GM23338 (cell line): ENCODE results near the gene ANKRD2.
A peak's percentile ranks its signal among the peaks of the same experiment; 100 is the strongest.

Experiments used
- CREB1 ChIP-seq: fragments of 250-450 bp; sonication (Bioruptor Pico); IDR thresholded peaks from 2 replicates; pipeline ENCODE4 v1.5.0; 2020; ENCODE audit warnings: low read depth, mild to moderate bottlenecking, moderate library complexity
- CTCF ChIP-seq, 2 experiments: fragments of 200-600 bp in 1 of 2; sonication (generic) in 1 of 2; conservative IDR thresholded peaks; 2 replicates each; pipeline versions ENCODE4 v1.5.1 to v1.6.1; 2016 to 2017; ENCODE audit warnings: antibody characterized with exemption in 2 of 2, low read depth in 2 of 2, mild to moderate bottlenecking in 2 of 2, moderate library complexity in 1 of 2
- ETS1 ChIP-seq: IDR thresholded peaks from 2 replicates; pipeline ENCODE4 v1.6.1; 2016; ENCODE audit warnings: antibody characterized with exemption
- EZH2 ChIP-seq: fragments of 200-600 bp; sonication (generic); IDR thresholded peaks from one replicate; pipeline ENCODE4 v1.8.0; 2017; ENCODE audit warnings: antibody characterized with exemption, mild to moderate bottlenecking, low read depth; ENCODE audit not compliant: unreplicated experiment
- EZH2phosphoT487 ChIP-seq: fragments of 200-600 bp; sonication (generic); IDR thresholded peaks from one replicate; pipeline ENCODE4 v1.8.1; 2018; ENCODE audit warnings: antibody characterized with exemption; ENCODE audit not compliant: unreplicated experiment
- JUNB ChIP-seq: IDR thresholded peaks from one replicate; pipeline ENCODE4 v1.6.1; 2016; ENCODE audit warnings: antibody characterized with exemption; ENCODE audit not compliant: unreplicated experiment
- NANOG ChIP-seq: IDR thresholded peaks from 2 replicates; pipeline ENCODE4 v1.6.1; 2016; ENCODE audit warnings: antibody characterized with exemption, borderline replicate concordance
- POLR2AphosphoS5 ChIP-seq: IDR thresholded peaks from 2 replicates; pipeline ENCODE4 v1.6.1; 2016; ENCODE audit warnings: antibody characterized with exemption, low read depth
- STAT1 ChIP-seq: IDR thresholded peaks from one replicate; pipeline ENCODE4 v1.6.1; 2016; ENCODE audit warnings: antibody characterized with exemption; ENCODE audit not compliant: unreplicated experiment
- ZNF114 ChIP-seq: fragments of 250-450 bp; sonication (Bioruptor Pico); IDR thresholded peaks from 2 replicates; pipeline ENCODE4 v1.5.0; 2020; ENCODE audit warnings: mild to moderate bottlenecking, moderate library complexity
- ZNF331 ChIP-seq: fragments of 250-450 bp; sonication (Bioruptor Pico); IDR thresholded peaks from 2 replicates; pipeline ENCODE4 v1.5.0; 2020; ENCODE audit warnings: low read depth, mild to moderate bottlenecking, moderate library complexity
- TF ChIP-seq, protein P1 (sequence below): IDR thresholded peaks from one replicate; pipeline ENCODE4 v1.6.1; 2018; ENCODE audit warnings: antibody characterized with exemption; ENCODE audit not compliant: unreplicated experiment
- TF ChIP-seq, protein P2 (sequence below): fragments of 250-450 bp; sonication (Bioruptor Pico); IDR thresholded peaks from 2 replicates; pipeline ENCODE4 v1.5.0; 2020; ENCODE audit warnings: mild to moderate bottlenecking, moderate library complexity

- TF ChIP-seq CTCF (conservative IDR thresholded peaks at IDR 0.05; ENCODE audit: low read depth in 2 of 2), result peak; percentile 80 to 94
- no peak for TF ChIP-seq EZH2
- no peak for TF ChIP-seq EZH2phosphoT487
- TF ChIP-seq POLR2AphosphoS5, result no peak
- no peak for TF ChIP-seq CREB1
- TF ChIP-seq ETS1, result no peak
- TF ChIP-seq, protein P1, sequence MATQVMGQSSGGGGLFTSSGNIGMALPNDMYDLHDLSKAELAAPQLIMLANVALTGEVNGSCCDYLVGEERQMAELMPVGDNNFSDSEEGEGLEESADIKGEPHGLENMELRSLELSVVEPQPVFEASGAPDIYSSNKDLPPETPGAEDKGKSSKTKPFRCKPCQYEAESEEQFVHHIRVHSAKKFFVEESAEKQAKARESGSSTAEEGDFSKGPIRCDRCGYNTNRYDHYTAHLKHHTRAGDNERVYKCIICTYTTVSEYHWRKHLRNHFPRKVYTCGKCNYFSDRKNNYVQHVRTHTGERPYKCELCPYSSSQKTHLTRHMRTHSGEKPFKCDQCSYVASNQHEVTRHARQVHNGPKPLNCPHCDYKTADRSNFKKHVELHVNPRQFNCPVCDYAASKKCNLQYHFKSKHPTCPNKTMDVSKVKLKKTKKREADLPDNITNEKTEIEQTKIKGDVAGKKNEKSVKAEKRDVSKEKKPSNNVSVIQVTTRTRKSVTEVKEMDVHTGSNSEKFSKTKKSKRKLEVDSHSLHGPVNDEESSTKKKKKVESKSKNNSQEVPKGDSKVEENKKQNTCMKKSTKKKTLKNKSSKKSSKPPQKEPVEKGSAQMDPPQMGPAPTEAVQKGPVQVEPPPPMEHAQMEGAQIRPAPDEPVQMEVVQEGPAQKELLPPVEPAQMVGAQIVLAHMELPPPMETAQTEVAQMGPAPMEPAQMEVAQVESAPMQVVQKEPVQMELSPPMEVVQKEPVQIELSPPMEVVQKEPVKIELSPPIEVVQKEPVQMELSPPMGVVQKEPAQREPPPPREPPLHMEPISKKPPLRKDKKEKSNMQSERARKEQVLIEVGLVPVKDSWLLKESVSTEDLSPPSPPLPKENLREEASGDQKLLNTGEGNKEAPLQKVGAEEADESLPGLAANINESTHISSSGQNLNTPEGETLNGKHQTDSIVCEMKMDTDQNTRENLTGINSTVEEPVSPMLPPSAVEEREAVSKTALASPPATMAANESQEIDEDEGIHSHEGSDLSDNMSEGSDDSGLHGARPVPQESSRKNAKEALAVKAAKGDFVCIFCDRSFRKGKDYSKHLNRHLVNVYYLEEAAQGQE, result no peak
- TF ChIP-seq JUNB, result no peak
- TF ChIP-seq, protein P2, sequence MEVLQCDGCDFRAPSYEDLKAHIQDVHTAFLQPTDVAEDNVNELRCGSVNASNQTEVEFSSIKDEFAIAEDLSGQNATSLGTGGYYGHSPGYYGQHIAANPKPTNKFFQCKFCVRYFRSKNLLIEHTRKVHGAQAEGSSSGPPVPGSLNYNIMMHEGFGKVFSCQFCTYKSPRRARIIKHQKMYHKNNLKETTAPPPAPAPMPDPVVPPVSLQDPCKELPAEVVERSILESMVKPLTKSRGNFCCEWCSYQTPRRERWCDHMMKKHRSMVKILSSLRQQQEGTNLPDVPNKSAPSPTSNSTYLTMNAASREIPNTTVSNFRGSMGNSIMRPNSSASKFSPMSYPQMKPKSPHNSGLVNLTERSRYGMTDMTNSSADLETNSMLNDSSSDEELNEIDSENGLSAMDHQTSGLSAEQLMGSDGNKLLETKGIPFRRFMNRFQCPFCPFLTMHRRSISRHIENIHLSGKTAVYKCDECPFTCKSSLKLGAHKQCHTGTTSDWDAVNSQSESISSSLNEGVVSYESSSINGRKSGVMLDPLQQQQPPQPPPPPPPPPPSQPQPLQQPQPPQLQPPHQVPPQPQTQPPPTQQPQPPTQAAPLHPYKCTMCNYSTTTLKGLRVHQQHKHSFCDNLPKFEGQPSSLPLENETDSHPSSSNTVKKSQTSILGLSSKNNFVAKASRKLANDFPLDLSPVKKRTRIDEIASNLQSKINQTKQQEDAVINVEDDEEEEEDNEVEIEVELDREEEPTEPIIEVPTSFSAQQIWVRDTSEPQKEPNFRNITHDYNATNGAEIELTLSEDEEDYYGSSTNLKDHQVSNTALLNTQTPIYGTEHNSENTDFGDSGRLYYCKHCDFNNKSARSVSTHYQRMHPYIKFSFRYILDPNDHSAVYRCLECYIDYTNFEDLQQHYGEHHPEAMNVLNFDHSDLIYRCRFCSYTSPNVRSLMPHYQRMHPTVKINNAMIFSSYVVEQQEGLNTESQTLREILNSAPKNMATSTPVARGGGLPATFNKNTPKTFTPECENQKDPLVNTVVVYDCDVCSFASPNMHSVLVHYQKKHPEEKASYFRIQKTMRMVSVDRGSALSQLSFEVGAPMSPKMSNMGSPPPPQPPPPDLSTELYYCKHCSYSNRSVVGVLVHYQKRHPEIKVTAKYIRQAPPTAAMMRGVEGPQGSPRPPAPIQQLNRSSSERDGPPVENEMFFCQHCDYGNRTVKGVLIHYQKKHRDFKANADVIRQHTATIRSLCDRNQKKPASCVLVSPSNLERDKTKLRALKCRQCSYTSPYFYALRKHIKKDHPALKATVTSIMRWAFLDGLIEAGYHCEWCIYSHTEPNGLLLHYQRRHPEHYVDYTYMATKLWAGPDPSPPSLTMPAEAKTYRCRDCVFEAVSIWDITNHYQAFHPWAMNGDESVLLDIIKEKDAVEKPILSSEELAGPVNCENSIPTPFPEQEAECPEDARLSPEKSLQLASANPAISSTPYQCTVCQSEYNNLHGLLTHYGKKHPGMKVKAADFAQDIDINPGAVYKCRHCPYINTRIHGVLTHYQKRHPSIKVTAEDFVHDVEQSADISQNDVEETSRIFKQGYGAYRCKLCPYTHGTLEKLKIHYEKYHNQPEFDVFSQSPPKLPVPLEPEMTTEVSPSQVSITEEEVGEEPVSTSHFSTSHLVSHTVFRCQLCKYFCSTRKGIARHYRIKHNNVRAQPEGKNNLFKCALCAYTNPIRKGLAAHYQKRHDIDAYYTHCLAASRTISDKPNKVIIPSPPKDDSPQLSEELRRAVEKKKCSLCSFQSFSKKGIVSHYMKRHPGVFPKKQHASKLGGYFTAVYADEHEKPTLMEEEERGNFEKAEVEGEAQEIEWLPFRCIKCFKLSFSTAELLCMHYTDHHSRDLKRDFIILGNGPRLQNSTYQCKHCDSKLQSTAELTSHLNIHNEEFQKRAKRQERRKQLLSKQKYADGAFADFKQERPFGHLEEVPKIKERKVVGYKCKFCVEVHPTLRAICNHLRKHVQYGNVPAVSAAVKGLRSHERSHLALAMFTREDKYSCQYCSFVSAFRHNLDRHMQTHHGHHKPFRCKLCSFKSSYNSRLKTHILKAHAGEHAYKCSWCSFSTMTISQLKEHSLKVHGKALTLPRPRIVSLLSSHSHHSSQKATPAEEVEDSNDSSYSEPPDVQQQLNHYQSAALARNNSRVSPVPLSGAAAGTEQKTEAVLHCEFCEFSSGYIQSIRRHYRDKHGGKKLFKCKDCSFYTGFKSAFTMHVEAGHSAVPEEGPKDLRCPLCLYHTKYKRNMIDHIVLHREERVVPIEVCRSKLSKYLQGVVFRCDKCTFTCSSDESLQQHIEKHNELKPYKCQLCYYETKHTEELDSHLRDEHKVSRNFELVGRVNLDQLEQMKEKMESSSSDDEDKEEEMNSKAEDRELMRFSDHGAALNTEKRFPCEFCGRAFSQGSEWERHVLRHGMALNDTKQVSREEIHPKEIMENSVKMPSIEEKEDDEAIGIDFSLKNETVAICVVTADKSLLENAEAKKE, result no peak
- no peak for TF ChIP-seq ZNF331 (CRISPR knock-in tag)
- TF ChIP-seq ZNF114 (CRISPR knock-in tag), result no peak
- TF ChIP-seq NANOG, result no peak
- TF ChIP-seq STAT1, result no peak
These were observed at the start of gene ANKRD2 for GRCh38 chr10:97572214-97572989.
